GM15510 (cell line): ENCODE data around the gene MAP4K5.

Source experiments
- POLR2A ChIP-seq: IDR thresholded peaks from 3 replicates; pipeline ENCODE4 v1.6.1; 2011; ENCODE audit warnings: borderline replicate concordance; ENCODE audit not compliant: insufficient read length; ENCODE audit errors: extremely low read depth

The MAP4K5 gene

DNA sequence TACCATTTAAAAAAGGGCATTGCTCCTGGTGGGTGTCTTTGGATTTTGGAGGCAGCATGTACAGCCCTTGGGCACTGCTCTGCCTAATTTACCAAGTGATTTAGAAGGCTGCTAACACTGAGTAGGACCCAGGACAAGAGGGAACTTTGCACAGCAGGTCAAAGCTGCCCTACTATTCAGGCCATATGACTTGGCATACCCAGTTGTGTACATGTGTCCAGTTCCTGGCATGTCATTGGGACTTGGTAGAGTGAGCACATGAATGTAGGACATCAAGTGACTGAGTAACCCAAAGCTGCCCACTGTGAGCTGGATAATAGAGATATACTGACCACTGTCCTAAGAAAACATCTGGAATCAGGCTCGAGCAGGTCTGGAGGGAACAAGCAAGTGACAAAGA, 151.4 kb downstream of the MAP4K5 start:
- no peak for TF ChIP-seq POLR2A

DNA sequence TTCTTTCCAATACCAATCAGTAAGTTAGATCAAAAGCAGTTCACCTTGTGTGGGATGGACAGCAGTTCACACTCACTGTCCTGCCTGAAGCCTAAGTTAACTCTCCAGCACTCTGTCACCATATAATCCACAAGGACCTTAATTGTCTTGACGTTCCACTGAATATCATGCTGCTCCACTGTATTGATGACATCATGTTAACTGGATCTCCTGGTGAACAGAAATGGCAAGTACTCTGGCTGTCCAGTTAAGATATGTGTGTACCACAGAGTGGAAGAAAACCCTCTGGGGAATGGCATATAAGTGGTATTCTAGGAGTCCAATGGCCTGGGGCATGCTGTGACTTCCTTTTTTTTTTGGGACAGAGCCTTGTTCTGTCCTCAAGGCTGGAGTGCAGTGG, 151.9 kb downstream of the MAP4K5 start:
- TF ChIP-seq POLR2A = no peak

DNA sequence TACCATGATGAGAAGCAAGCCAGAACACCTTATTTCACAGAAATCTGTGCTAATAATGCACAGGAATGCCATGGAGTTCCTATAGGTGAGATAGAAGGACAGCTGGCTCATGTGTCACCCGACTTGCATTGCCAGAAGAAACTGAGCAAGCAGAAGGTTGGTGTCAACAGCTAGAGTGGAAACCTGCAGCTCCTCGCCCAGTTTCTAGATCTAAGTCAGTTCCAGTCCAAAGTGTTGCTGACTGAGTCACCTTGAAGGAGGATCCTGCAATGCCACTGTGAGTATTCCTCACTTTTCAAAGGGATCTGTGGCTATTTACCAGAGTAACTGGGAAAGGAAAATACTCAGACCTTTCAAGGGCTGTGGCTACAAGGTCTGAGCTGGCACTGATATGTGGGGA, 152.8 kb downstream of the MAP4K5 start:
- TF ChIP-seq POLR2A = no peak

DNA sequence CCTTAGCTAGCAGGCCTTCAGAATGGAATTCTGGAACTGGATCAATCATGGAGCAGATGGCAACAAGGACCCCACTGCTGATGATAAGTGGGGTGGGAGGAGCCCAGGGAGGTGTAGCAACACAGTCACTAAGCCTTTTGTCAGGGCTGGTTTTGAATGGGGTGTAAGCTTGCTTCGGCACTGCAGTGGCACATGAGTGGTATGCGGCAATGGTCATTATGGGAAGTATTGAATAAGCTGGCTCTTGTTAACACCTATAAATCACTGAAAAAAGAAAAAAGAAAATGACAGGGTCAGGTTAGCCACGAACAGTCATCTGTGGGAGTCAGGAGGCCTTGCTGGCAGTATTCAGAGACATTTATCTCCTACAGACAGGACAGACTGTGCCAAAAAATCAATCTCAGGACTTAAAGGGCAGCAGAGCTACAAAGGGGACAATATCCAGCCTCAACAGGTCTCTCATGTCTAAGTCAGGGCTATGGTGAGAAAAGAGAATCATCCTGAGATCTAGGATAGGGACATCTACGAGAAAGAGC, 154.8 kb downstream of the MAP4K5 start:
- TF ChIP-seq POLR2A = no peak

DNA sequence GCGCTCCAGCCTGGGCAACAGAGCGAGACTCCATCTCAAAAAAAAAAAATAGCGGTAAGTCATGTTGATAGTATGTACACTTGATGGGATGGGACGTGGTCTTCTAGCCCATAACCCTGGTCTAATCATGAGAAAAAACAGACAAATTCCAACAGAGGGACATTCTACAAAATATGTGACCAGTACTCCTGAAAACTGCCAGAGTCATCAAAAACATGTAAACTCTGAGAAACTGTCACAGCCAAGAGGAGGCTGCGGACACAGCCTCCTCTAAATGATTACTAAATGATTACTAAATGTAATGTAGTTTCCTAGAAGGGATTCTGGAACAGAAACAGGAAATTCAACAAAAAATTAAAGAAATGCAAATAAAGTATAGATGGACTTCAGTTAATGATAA, 156.6 kb downstream of the MAP4K5 start:
- no peak for TF ChIP-seq POLR2A

DNA sequence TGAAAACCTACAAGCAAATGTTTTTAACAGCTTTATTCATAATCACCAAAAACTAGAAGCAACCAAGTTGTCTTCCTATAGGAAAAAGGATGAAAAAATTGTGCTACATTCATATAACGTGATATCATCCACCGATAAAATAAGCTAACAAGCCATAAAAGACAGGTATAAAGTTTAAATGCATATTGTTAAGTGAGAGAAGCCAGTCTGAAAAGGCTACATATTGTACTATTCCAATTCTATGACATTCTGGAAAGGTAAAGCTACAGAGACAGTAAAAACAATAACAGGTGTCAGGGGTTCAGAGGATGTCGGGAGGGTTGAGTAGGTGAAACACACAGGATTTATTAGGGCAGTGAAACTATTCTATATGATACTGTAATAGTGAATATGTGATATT, 158.4 kb downstream of the MAP4K5 start:
- TF ChIP-seq POLR2A = no peak

DNA sequence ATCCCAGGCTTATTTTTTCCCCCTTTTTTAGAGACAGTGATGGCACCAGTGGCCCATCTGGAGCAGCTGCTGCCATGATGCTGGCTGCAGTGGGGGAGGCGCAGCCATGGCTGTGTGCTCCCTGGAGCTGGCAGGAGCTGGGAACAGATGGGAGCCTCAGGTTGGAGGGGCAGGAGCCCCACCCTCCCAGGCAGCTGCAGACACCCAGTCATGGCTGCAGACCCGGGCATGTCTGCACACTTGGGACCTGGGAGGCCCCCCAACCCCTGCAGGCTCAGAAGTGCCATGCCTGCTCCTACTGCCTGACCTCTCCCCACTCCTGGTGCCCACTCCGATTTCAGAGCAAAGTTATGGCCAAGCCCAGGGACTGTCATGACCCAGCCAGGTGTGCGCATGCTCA, 160.8 kb downstream of the MAP4K5 start:
- TF ChIP-seq POLR2A = no peak
